Liver (tissue), 9 donors: Measurements from ENCODE around the gene MMP14. TPM values are rescaled to one million over a fixed set of nuclear protein-coding genes. Genes with fewer than 3 reads are reported as not detected.

ENCODE experiments used
- DNase-seq: peaks from one replicate; pipeline ENCODE4 v3.0.0-alpha.2; 2017; ENCODE audit warnings: low spot score
- H3K27ac ChIP-seq, 2 donors: one replicate each; pipeline ENCODE4 v1.7.0; 2013; ENCODE audit warnings: inconsistent platforms in 2 of 2, low read length in 2 of 2, control low read depth in 1 of 2, low read depth in 1 of 2, mild to moderate bottlenecking in 1 of 2
- H3K27me3 ChIP-seq, 4 donors: one replicate each; pipeline versions ENCODE4 v1.6.1 to v1.7.0; 2013; ENCODE audit warnings: low read length in 3 of 4, inconsistent platforms in 1 of 4, mild to moderate bottlenecking in 1 of 4, moderate library complexity in 1 of 4; ENCODE audit not compliant: control insufficient read depth in 4 of 4, insufficient read depth in 4 of 4
- H3K36me3 ChIP-seq, 4 donors: one replicate each; pipeline versions ENCODE4 v1.6.1 to v1.7.0; 2013; ENCODE audit warnings: low read length in 3 of 4, mild to moderate bottlenecking in 3 of 4, low read depth in 1 of 4, moderate library complexity in 1 of 4; ENCODE audit not compliant: control insufficient read depth in 4 of 4, insufficient read depth in 3 of 4
- H3K4me1 ChIP-seq, 4 donors: one replicate each; pipeline versions ENCODE4 v1.6.1 to v1.7.0; 2013; ENCODE audit warnings: low read length in 3 of 4, mild to moderate bottlenecking in 3 of 4, moderate library complexity in 1 of 4; ENCODE audit not compliant: control insufficient read depth in 4 of 4, insufficient read depth in 4 of 4
- H3K4me3 ChIP-seq, 3 donors: one replicate each; pipeline versions ENCODE4 v1.6.1 to v1.7.0; 2013; ENCODE audit warnings: low read length in 3 of 3, control low read depth in 1 of 3, low read depth in 1 of 3, mild to moderate bottlenecking in 1 of 3
- H3K9ac ChIP-seq, 2 donors: one replicate each; pipeline ENCODE4 v1.7.0; 2013; ENCODE audit warnings: low read length in 2 of 2, mild to moderate bottlenecking in 2 of 2, moderate library complexity in 2 of 2, control low read depth in 1 of 2, low read depth in 1 of 2
- H3K9me3 ChIP-seq, 4 donors: one replicate each; pipeline versions ENCODE4 v1.6.1 to v1.7.0; 2013; ENCODE audit warnings: low read length in 3 of 4; ENCODE audit not compliant: control insufficient read depth in 4 of 4
- ATF3 ChIP-seq: IDR thresholded peaks from 2 replicates; pipeline ENCODE4 v1.6.1; 2016; ENCODE audit warnings: antibody characterized with exemption
- CTCF ChIP-seq: fragments of 150-350 bp; IDR thresholded peaks from 2 replicates; pipeline ENCODE4 v1.5.1; 2017; ENCODE audit warnings: improper control_type of control experiment, low read depth, low read length; ENCODE audit not compliant: missing input control
- EGR1 ChIP-seq, 2 donors: IDR thresholded peaks; 2 replicates each; pipeline ENCODE4 v1.6.1; 2016 to 2018; ENCODE audit warnings: antibody characterized with exemption in 2 of 2, low read depth in 2 of 2
- FOXA1 ChIP-seq: IDR thresholded peaks from 2 replicates; pipeline ENCODE4 v1.6.1; 2016; ENCODE audit warnings: antibody characterized with exemption
- FOXA2 ChIP-seq: IDR thresholded peaks from 2 replicates; pipeline ENCODE4 v1.6.1; 2016; ENCODE audit warnings: antibody characterized with exemption
- GABPA ChIP-seq, 2 donors: IDR thresholded peaks in 1 of 2; conservative IDR thresholded peaks in 1 of 2; 2 replicates each; pipeline ENCODE4 v1.6.1; 2016; ENCODE audit warnings: antibody characterized with exemption in 2 of 2, mild to moderate bottlenecking in 1 of 2, moderate library complexity in 1 of 2
- HNF4A ChIP-seq, 2 donors: conservative IDR thresholded peaks; 2 replicates each; pipeline ENCODE4 v1.6.1; 2016; ENCODE audit warnings: antibody characterized with exemption in 2 of 2, mild to moderate bottlenecking in 2 of 2
- HNF4G ChIP-seq: IDR thresholded peaks from 2 replicates; pipeline ENCODE4 v1.6.1; 2016; ENCODE audit warnings: antibody characterized with exemption
- JUND ChIP-seq, 2 donors: IDR thresholded peaks; 2 replicates each; pipeline ENCODE4 v1.6.1; 2016; ENCODE audit warnings: antibody characterized with exemption in 2 of 2
- NR2F2 ChIP-seq: IDR thresholded peaks from 2 replicates; pipeline ENCODE4 v1.6.1; 2016; ENCODE audit warnings: antibody characterized with exemption
- RAD21 ChIP-seq, 2 donors: IDR thresholded peaks; 2 replicates each; pipeline ENCODE4 v1.6.1; 2016; ENCODE audit warnings: antibody characterized with exemption in 2 of 2, mild to moderate bottlenecking in 2 of 2
- RXRA ChIP-seq, 2 donors: IDR thresholded peaks; 2 replicates each; pipeline ENCODE4 v1.6.1; 2017 to 2018; ENCODE audit warnings: antibody characterized with exemption in 2 of 2, mild to moderate bottlenecking in 1 of 2
- SP1 ChIP-seq: IDR thresholded peaks from 2 replicates; pipeline ENCODE4 v1.6.1; 2018; ENCODE audit warnings: antibody characterized with exemption, mild to moderate bottlenecking
- TAF1 ChIP-seq: conservative IDR thresholded peaks from 2 replicates; pipeline ENCODE4 v1.6.1; 2016; ENCODE audit warnings: antibody characterized with exemption, mild to moderate bottlenecking
- YY1 ChIP-seq: IDR thresholded peaks from 2 replicates; pipeline ENCODE4 v1.6.1; 2016; ENCODE audit warnings: antibody characterized with exemption, mild to moderate bottlenecking
- WGBS: extraction: QIAGEN DNeasy Blood & Tissue Kit; methylation state at CpG from one replicate; pipeline ENCODE4 v1.1.7; 2013; 5-methylcytosine and 5-hydroxymethylcytosine counted together
- polyA plus RNA-seq, 2 donors: library from polyadenylated mRNA; stranded (reverse) in 1 of 2; unstranded in 1 of 2; fragments of 200-250 nt in 1 of 2; fragments of >200 nt in 1 of 2; fragmentation: Nextera tagmentation in 1 of 2; extraction: Ambion mirVana in 1 of 2; gene quantifications; one replicate each; pipeline versions ENCODE4 v1.2.1 to v1.2.3, GENCODE V29; 2013 to 2015
- total RNA-seq, 2 donors: library from RNA; depleted of rRNA; stranded (reverse); fragments of >200 nt; gene quantifications; one replicate each; pipeline ENCODE4 v1.2.3, GENCODE V29; 2014
- TF ChIP-seq, protein P1 (sequence below): IDR thresholded peaks from 2 replicates; pipeline ENCODE4 v1.6.1; 2016; ENCODE audit warnings: antibody characterized with exemption
- TF ChIP-seq, protein P2 (sequence below): IDR thresholded peaks from 2 replicates; pipeline ENCODE4 v1.6.1; 2016; ENCODE audit warnings: antibody characterized with exemption
- donor health status: healthy.
- donor health status: healthy.
- donor health status: healthy.
- donor health status: healthy.
- donor health status: healthy.

MMP14 gene
- total and polyA plus RNA-seq, 4 donors = 0.86 to 10.6 (median 8.0) TPM

DNA sequence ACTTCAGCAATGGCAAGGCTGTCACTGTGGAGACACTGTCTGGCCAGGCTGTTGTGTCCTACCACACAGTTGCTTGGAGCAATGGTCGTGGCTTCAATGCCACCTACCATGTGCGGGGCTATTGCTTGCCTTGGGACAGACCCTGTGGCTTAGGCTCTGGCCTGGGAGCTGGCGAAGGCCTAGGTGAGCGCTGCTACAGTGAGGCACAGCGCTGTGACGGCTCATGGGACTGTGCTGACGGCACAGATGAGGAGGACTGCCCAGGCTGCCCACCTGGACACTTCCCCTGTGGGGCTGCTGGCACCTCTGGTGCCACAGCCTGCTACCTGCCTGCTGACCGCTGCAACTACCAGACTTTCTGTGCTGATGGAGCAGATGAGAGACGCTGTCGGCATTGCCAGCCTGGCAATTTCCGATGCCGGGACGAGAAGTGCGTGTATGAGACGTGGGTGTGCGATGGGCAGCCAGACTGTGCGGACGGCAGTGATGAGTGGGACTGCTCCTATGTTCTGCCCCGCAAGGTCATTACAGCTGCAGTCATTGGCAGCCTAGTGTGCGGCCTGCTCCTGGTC is 39.4 kb downstream of the MMP14 start:
- H3K4me1 ChIP-seq = peaks cover 0 to 9% (median 6%) of the 10 kb centered on the region in 4 donors
- no peak for DNase-seq
- no peak overlapping the region for H3K9ac ChIP-seq
- no peak overlapping the region for H3K4me3 ChIP-seq
- H3K9me3 ChIP-seq = no peaks in the 10 kb centered on the region
- peaks cover 8 to 54% (median 43%) of the 10 kb centered on the region in 4 donors for H3K36me3 ChIP-seq
- no peak overlapping the region for H3K27ac ChIP-seq
- no peaks in the 10 kb centered on the region for H3K27me3 ChIP-seq
- TF ChIP-seq FOXA2 = no peak
- TF ChIP-seq SP1 = no peak
- no peak for TF ChIP-seq FOXA1
- TF ChIP-seq CTCF = no peak
- no peak for TF ChIP-seq TAF1
- no peak for TF ChIP-seq RAD21 (IDR thresholded peaks at IDR 0.05)
- no peak for TF ChIP-seq HNF4A (conservative IDR thresholded peaks at IDR 0.05)
- TF ChIP-seq, protein P1, sequence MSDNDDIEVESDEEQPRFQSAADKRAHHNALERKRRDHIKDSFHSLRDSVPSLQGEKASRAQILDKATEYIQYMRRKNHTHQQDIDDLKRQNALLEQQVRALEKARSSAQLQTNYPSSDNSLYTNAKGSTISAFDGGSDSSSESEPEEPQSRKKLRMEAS = no peak
- no peak for TF ChIP-seq RXRA (IDR thresholded peaks at IDR 0.05)
- TF ChIP-seq NR2F2 = no peak
- no peak for TF ChIP-seq EGR1 (IDR thresholded peaks at IDR 0.05; ENCODE audit: low read depth in 2 of 2)
- no peak for TF ChIP-seq YY1
- no peak for TF ChIP-seq HNF4G
- TF ChIP-seq, protein P2, sequence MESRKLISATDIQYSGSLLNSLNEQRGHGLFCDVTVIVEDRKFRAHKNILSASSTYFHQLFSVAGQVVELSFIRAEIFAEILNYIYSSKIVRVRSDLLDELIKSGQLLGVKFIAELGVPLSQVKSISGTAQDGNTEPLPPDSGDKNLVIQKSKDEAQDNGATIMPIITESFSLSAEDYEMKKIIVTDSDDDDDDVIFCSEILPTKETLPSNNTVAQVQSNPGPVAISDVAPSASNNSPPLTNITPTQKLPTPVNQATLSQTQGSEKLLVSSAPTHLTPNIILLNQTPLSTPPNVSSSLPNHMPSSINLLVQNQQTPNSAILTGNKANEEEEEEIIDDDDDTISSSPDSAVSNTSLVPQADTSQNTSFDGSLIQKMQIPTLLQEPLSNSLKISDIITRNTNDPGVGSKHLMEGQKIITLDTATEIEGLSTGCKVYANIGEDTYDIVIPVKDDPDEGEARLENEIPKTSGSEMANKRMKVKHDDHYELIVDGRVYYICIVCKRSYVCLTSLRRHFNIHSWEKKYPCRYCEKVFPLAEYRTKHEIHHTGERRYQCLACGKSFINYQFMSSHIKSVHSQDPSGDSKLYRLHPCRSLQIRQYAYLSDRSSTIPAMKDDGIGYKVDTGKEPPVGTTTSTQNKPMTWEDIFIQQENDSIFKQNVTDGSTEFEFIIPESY = no peak
- TF ChIP-seq ATF3 = no peak
- no peak for TF ChIP-seq JUND (IDR thresholded peaks at IDR 0.05)
- no peak for TF ChIP-seq GABPA (IDR thresholded peaks at IDR 0.05 in 1 of 2, conservative IDR thresholded peaks at IDR 0.05 in 1 of 2)
- WGBS = 98% methylated on average over 20 of the region's 20 CpGs

DNA sequence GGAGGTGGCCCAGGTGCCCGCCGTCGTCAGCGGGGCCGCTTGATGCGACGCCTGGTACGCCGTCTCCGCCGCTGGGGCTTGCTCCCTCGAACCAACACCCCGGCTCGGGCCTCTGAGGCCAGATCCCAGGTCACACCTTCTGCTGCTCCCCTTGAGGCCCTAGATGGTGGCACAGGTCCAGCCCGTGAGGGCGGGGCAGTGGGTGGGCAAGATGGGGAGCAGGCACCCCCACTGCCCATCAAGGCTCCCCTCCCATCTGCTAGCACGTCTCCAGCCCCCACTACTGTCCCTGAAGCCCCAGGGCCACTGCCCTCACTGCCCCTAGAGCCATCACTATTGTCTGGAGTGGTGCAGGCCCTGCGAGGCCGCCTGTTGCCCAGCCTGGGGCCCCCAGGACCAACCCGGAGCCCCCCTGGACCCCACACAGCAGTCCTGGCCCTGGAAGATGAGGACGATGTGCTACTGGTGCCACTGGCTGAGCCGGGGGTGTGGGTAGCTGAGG is 40.7 kb downstream of the MMP14 start:
- H3K9me3 ChIP-seq = no peaks in the 10 kb centered on the region
- no peaks in the 10 kb centered on the region for H3K27me3 ChIP-seq
- 96% methylated on average over 22 of the region's 22 CpGs for WGBS
- H3K4me3 ChIP-seq = no peak overlapping the region
- H3K27ac ChIP-seq = no peak overlapping the region
- peaks cover 0 to 8% (median 5%) of the 10 kb centered on the region in 4 donors for H3K4me1 ChIP-seq
- TF ChIP-seq RXRA (IDR thresholded peaks at IDR 0.05) = no peak
- TF ChIP-seq EGR1 (IDR thresholded peaks at IDR 0.05; ENCODE audit: low read depth in 2 of 2) = no peak
- no peak for TF ChIP-seq CTCF
- H3K9ac ChIP-seq = no peak overlapping the region
- H3K36me3 ChIP-seq = peaks cover 8 to 54% (median 43%) of the 10 kb centered on the region in 4 donors
- DNase-seq = no peak
